Stimulated activated naive B cell treated with anti-CD40 and anti-IgM and Interleukin-4, amounts not matched to agents 10 μg/mL and 1 μg/mL and 100 μg/mL, for 72 hours (primary cell): ENCODE results near the gene HOXC9.
A peak's percentile ranks its signal among the peaks of the same experiment; 100 is the strongest.

Experiments
- ATAC-seq, 2 donors: fragments of 150-1000 bp; cut with Tn5 transposase; replicated peaks; 2 replicates each; pipeline ENCODE4 v1.10.0; 2021; ENCODE audit warnings: moderate library complexity in 1 of 2
- DNase-seq: peaks from one replicate; pipeline ENCODE4 v3.0.0; 2021
- H3K27ac Mint-ChIP-seq: one replicate; pipeline ENCODE4 v1.8.0; 2022; ENCODE audit warnings: mild to moderate bottlenecking, mixed read lengths
- H3K27me3 Mint-ChIP-seq, 2 donors: one replicate each; pipeline ENCODE4 v1.8.0; 2022; ENCODE audit warnings: mixed read lengths in 2 of 2
- H3K36me3 Mint-ChIP-seq, 2 donors: one replicate each; pipeline ENCODE4 v1.8.0; 2022; ENCODE audit warnings: mixed read lengths in 2 of 2, mild to moderate bottlenecking in 1 of 2
- H3K4me1 Mint-ChIP-seq, 2 donors: one replicate each; pipeline ENCODE4 v1.8.0; 2022; ENCODE audit warnings: mixed read lengths in 2 of 2, mild to moderate bottlenecking in 1 of 2
- H3K4me3 Mint-ChIP-seq, 2 donors: one replicate each; pipeline ENCODE4 v1.8.0; 2022; ENCODE audit warnings: mild to moderate bottlenecking in 2 of 2, mixed read lengths in 2 of 2, moderate library complexity in 1 of 2
- H3K9me3 Mint-ChIP-seq, 2 donors: one replicate each; pipeline ENCODE4 v1.8.0; 2022; ENCODE audit warnings: mixed read lengths in 2 of 2, mild to moderate bottlenecking in 1 of 2

HOXC9 gene

DNA sequence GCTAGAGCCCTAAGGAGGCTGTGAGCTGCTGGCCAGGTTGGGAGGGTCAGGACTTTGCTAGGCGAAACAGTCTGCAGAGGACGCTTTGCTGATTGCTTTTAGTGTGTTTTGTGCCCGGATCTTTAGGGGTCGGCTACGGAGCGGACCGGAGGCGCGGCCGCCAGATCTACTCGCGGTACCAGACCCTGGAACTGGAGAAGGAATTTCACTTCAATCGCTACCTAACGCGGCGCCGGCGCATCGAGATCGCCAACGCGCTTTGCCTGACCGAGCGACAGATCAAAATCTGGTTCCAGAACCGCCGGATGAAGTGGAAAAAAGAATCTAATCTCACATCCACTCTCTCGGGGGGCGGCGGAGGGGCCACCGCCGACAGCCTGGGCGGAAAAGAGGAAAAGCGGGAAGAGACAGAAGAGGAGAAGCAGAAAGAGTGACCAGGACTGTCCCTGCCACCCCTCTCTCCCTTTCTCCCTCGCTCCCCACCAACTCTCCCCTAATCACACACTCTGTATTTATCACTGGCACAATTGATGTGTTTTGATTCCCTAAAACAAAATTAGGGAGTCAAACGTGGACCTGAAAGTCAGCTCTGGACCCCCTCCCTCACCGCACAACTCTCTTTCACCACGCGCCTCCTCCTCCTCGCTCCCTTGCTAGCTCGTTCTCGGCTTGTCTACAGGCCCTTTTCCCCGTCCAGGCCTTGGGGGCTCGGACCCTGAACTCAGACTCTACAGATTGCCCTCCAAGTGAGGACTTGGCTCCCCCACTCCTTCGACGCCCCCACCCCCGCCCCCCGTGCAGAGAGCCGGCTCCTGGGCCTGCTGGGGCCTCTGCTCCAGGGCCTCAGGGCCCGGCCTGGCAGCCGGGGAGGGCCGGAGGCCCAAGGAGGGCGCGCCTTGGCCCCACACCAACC is 29.8 kb downstream of the HOXC9 start:
- peak overlapping the region; percentile 86 for H3K27ac Mint-ChIP-seq
- H3K9me3 Mint-ChIP-seq, result no peaks in the 10 kb centered on the region
- ATAC-seq (no peak), DNase-seq (no peak)
- H3K4me1 Mint-ChIP-seq, result peaks cover 31 to 34% of the 10 kb centered on the region in 2 donors
- H3K4me3 Mint-ChIP-seq, result no peak overlapping the region
- H3K36me3 Mint-ChIP-seq, result peaks cover 0 to 1% of the 10 kb centered on the region in 2 donors
- peaks cover 75 to 92% of the 10 kb centered on the region in 2 donors for H3K27me3 Mint-ChIP-seq

DNA sequence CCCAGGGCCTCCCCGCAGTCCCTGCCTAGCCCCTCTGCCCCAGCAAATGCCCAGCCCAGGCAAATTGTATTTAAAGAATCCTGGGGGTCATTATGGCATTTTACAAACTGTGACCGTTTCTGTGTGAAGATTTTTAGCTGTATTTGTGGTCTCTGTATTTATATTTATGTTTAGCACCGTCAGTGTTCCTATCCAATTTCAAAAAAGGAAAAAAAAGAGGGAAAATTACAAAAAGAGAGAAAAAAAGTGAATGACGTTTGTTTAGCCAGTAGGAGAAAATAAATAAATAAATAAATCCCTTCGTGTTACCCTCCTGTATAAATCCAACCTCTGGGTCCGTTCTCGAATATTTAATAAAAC is 30.5 kb downstream of the HOXC9 start:
- H3K4me1 Mint-ChIP-seq, result peaks cover 34 to 39% of the 10 kb centered on the region in 2 donors
- ATAC-seq, result no peak
- H3K27ac Mint-ChIP-seq, result no peak overlapping the region
- H3K36me3 Mint-ChIP-seq, result peaks cover 0 to 1% of the 10 kb centered on the region in 2 donors
- no peaks in the 10 kb centered on the region for H3K9me3 Mint-ChIP-seq
- no peak overlapping the region for H3K4me3 Mint-ChIP-seq
- peaks cover 79 to 92% of the 10 kb centered on the region in 2 donors for H3K27me3 Mint-ChIP-seq
- no peak for DNase-seq

DNA sequence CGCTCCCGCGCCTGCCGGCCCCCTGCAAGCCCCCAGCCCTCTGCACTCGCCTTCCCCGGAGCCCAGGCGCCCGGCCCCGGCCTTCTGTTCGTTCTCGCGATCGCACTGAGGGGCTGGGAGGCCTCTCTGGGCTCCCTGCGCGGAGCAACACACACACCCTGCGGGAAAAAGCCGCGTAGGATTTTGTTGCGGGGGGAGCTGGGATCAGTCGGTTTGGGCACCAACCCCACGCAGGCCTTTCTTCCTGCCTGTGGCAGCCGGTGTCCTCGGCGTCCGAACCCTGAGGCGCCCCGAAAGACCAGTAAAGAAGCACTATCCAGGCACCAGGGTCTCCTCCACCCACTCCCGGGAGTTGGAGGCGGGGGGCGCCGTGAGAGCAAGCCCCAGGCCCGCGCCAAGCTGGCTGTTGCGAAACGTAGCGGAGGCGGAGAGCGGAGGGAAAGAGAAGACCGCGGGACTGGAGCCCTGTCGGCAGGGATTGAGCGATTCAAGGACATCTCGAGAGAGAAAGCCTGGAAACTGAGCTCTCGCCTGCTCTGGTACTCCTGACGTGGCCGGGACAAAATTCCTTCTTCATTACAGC is 31.0 kb downstream of the HOXC9 start:
- no peak for ATAC-seq
- Mint-ChIP-seq H3K36me3 (peaks cover 0 to 1% of the 10 kb centered on the region in 2 donors), H3K9me3 (no peaks in the 10 kb centered on the region), H3K27ac (no peak overlapping the region), H3K4me1 (peaks cover 34 to 39% of the 10 kb centered on the region in 2 donors), H3K4me3 (no peak overlapping the region), H3K27me3 (peaks cover 79 to 92% of the 10 kb centered on the region in 2 donors)
- no peak for DNase-seq

GRCh38 chr12:54031480-54031879 is 31.5 kb downstream of the HOXC9 start:
- peaks cover 33 to 39% of the 10 kb centered on the region in 2 donors for H3K4me1 Mint-ChIP-seq
- ATAC-seq (no peak), DNase-seq (no peak)
- no peak overlapping the region for H3K27ac Mint-ChIP-seq
- H3K4me3 Mint-ChIP-seq, result no peak overlapping the region
- H3K36me3 Mint-ChIP-seq, result peaks cover 0 to 1% of the 10 kb centered on the region in 2 donors
- peaks cover 79 to 92% of the 10 kb centered on the region in 2 donors for H3K27me3 Mint-ChIP-seq
- H3K9me3 Mint-ChIP-seq, result no peaks in the 10 kb centered on the region

GRCh38 chr12:54032086-54032619 is 32.2 kb downstream of the HOXC9 start:
- peaks cover 79 to 92% of the 10 kb centered on the region in 2 donors for H3K27me3 Mint-ChIP-seq
- DNase-seq, result no peak
- no peak for ATAC-seq
- H3K4me3 Mint-ChIP-seq, result peak overlapping the region in 1 of 2 donors; percentile 28
- peaks cover 30 to 34% of the 10 kb centered on the region in 2 donors for H3K4me1 Mint-ChIP-seq
- H3K36me3 Mint-ChIP-seq, result peaks cover 0 to 1% of the 10 kb centered on the region in 2 donors
- peak overlapping the region; percentile 80 for H3K27ac Mint-ChIP-seq
- H3K9me3 Mint-ChIP-seq, result no peaks in the 10 kb centered on the region

GRCh38 chr12:54032627-54033100 is 32.7 kb downstream of the HOXC9 start, which contains the start of gene HOXC5:
Gene HOXC5 (plus strand): TSS chr12:54033050. CDS start chr12:54033123, 73 bp downstream.
- ATAC-seq (peak; percentile 26 to 56), DNase-seq (peak; percentile 36)
- Mint-ChIP-seq H3K9me3 (no peaks in the 10 kb centered on the region), H3K27me3 (peaks cover 79 to 92% of the 10 kb centered on the region in 2 donors), H3K4me1 (peaks cover 30 to 33% of the 10 kb centered on the region in 2 donors), H3K27ac (peak within 1 kb of the TSS; percentile 87), H3K4me3 (peak within 1 kb of the TSS; percentile 76 to 77), H3K36me3 (peaks cover 0 to 1% of the 10 kb centered on the region in 2 donors)

DNA sequence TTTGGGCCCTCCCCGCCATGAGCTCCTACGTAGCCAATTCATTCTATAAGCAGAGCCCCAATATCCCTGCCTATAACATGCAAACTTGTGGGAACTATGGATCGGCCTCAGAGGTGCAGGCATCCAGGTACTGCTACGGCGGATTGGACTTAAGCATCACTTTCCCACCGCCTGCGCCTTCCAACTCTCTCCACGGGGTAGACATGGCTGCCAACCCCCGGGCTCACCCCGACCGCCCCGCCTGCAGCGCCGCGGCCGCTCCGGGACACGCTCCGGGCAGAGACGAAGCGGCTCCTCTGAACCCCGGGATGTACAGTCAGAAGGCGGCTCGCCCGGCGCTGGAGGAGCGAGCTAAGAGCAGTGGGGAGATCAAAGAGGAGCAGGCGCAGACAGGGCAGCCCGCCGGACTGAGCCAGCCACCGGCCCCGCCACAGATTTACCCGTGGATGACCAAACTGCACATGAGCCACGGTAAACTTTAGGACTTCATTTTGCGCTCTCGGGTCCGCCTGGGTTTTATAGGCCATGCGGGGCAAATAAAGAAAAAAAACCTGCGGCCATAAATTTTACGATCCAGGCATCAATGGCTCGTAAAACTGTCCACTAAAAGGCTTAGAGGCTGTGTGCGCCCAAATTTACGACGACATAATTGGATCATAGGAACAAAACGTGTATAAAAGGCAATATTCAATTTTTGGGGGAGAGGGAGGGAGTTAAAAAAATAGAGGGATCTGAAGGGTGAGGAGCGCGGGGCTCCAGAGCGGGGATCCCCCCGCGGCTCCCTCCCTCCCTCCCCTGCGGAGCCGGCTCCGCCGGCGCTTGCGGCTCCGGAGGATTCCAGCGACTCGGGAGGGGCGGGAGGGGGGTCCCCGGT is 33.4 kb downstream of the HOXC9 start:
- ATAC-seq (peak in 1 of 2 donors; percentile 22), DNase-seq (no peak)
- H3K9me3 Mint-ChIP-seq, result no peaks in the 10 kb centered on the region
- peak overlapping the region; percentile 76 to 77 for H3K4me3 Mint-ChIP-seq
- H3K36me3 Mint-ChIP-seq, result peaks cover 0 to 1% of the 10 kb centered on the region in 2 donors
- peaks cover 82 to 92% of the 10 kb centered on the region in 2 donors for H3K27me3 Mint-ChIP-seq
- H3K4me1 Mint-ChIP-seq, result peaks cover 30 to 33% of the 10 kb centered on the region in 2 donors
- peak overlapping the region; percentile 87 for H3K27ac Mint-ChIP-seq

GRCh38 chr12:54033980-54034784 is 34.2 kb downstream of the HOXC9 start:
- H3K36me3 Mint-ChIP-seq, result peaks cover 0 to 1% of the 10 kb centered on the region in 2 donors
- peaks cover 85 to 95% of the 10 kb centered on the region in 2 donors for H3K27me3 Mint-ChIP-seq
- no peak for DNase-seq
- no peak for ATAC-seq
- H3K9me3 Mint-ChIP-seq, result no peaks in the 10 kb centered on the region
- peak overlapping the region; percentile 43 to 44 for H3K4me3 Mint-ChIP-seq
- peaks cover 27 to 33% of the 10 kb centered on the region in 2 donors for H3K4me1 Mint-ChIP-seq
- H3K27ac Mint-ChIP-seq, result peak overlapping the region; percentile 77

DNA sequence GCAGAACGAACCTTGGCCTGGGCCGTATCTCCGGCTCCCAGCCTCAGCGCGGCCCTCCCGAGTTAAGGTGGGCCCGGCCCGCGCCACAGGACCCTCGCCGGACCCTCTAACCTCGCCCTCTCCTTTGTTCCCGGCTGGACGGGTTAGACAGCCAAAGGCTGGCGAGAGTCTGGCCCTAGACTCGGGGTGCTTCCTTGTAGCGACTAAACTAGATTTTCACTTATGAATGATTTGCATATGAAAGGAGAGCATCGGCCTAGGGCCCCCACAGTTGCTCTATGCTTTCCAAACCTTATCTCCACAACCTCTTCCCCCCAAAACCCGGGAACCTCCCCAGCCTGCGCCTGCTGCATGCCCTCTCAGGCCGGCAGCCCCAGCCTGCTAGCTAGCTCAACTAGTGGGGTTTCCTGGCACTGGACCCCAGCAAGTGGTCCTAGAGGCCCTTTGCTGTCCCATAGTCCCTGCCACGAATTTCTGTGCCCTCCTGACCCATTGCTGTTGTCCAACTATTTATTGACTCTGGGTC is 34.9 kb downstream of the HOXC9 start:
- DNase-seq (no peak), ATAC-seq (no peak)
- peak overlapping the region; percentile 77 for H3K27ac Mint-ChIP-seq
- H3K4me3 Mint-ChIP-seq, result peak overlapping the region; percentile 34 to 44
- peaks cover 0 to 1% of the 10 kb centered on the region in 2 donors for H3K36me3 Mint-ChIP-seq
- H3K9me3 Mint-ChIP-seq, result no peaks in the 10 kb centered on the region
- peaks cover 86 to 96% of the 10 kb centered on the region in 2 donors for H3K27me3 Mint-ChIP-seq
- H3K4me1 Mint-ChIP-seq, result peaks cover 24 to 28% of the 10 kb centered on the region in 2 donors

DNA sequence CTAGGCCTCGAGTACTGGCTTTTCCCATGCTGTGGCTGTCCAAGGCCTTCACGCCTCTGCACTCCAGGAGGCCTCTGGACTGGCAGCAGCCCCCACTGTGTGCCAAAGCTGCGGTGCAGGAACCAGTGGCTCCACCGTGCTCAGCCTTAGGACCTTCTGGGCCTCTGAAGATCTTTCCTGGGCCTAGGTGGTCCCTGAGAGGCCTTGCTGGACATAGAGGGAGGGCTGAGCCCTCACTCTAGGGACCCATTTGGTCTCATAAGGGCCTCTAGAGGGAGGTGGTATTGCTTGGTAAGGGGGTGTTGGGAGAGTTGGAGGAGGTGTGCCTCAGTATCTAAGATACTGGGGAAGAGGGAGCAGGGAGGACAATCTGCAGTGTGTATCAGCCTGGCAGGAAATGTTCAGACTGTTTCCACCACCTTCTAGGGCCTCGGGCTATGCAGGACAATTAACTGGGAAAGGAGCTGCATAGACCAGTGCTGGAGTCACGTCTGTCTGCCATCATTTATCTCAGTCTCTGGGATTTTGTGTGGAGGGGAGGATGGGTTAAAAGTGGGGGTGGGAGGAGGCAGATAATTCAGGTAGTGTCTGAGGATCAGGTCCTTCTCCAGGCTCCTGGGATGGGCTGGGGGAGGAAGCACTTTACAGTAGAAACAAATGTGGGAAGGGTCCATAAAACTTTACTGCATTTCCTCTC is 35.8 kb downstream of the HOXC9 start:
- DNase-seq (no peak), ATAC-seq (no peak)
- H3K9me3 Mint-ChIP-seq, result no peaks in the 10 kb centered on the region
- H3K36me3 Mint-ChIP-seq, result peaks cover 0 to 1% of the 10 kb centered on the region in 2 donors
- peaks cover 85 to 96% of the 10 kb centered on the region in 2 donors for H3K27me3 Mint-ChIP-seq
- H3K27ac Mint-ChIP-seq, result peak overlapping the region; percentile 63
- H3K4me3 Mint-ChIP-seq, result no peak overlapping the region
- peaks cover 22 to 28% of the 10 kb centered on the region in 2 donors for H3K4me1 Mint-ChIP-seq

DNA sequence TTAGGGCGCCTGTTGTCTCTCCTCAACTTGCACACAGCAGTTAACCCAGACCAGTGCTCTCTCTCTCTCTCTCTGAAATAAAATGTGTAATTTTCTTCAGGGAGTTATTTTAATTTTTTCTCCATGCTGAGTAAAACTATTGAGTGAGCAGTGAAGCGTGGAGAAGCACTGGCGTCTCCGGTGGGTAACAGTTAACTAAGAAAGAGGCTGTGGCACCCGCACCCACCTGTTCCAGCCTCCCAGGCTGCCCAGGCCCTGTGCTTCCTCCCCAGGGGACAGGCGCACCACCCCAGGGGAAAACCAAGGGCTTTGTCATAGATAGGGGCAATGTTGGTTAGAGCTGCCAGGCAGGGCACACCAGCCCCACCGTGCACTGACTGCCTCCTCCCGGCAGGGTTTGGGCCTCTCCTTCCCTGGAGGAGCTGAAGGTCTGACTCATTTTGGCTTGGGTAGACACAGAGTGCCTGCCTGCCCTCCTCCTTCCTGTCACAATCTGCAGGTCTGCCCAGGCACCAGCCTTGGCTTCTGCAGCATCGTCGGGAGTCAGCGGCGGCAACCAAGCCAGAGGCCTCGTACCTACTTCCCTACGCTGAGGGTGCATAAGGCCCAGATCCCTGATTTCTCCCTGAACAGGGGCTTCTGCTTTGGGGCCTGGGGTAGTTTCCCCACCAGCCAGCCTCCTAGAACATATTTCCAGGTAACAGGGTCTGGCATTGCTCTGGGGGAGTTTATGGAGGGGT is 36.8 kb downstream of the HOXC9 start:
- peaks cover 86 to 95% of the 10 kb centered on the region in 2 donors for H3K27me3 Mint-ChIP-seq
- H3K4me1 Mint-ChIP-seq, result peaks cover 20 to 28% of the 10 kb centered on the region in 2 donors
- no peak overlapping the region for H3K4me3 Mint-ChIP-seq
- no peak for DNase-seq
- peak; percentile 37 to 65 for ATAC-seq
- no peaks in the 10 kb centered on the region for H3K9me3 Mint-ChIP-seq
- peaks cover 0 to 1% of the 10 kb centered on the region in 2 donors for H3K36me3 Mint-ChIP-seq
- H3K27ac Mint-ChIP-seq, result no peak overlapping the region
